IMR-90 (cell line): ENCODE measurements around the gene CDC42BPG. TPM values are rescaled to one million over a fixed set of nuclear protein-coding genes. Genes with fewer than 3 reads are reported as not detected.

ENCODE experiments used
- ATAC-seq: fragments of 200-7000 bp; cut with Tn5 transposase; 2 replicates; pipeline ENCODE4 v1.9.1; 2020; ENCODE audit warnings: low read depth, mild to moderate bottlenecking, moderate library complexity
- BruUV-seq: library from RNA; stranded (reverse); fragments of 400-500 nt; replicated peaks from 2 replicates; lab custom pipeline; 2021; lab: Mats Ljungman, UMichigan
- CTCF ChIA-PET: fragments of 300-600 bp; formaldehyde crosslinking; extraction: SDS; loops from one replicate; lab custom pipeline; 2021; ENCODE audit warnings: antibody characterized with exemption; lab: Yijun Ruan, JAX
- POLR2A ChIA-PET: fragments of 300-600 bp; sonication (Branson Sonifier 250); formaldehyde crosslinking; loops from one replicate; lab custom pipeline; 2022; ENCODE audit warnings: antibody characterized with exemption; ENCODE audit not compliant: unreplicated experiment; lab: Charles Lee
- DNase-seq: peaks from one replicate; pipeline ENCODE4 v3.0.0; 2013
- H2AFZ ChIP-seq: replicated peaks from 2 replicates; pipeline ENCODE3; 2013; ENCODE audit warnings: low read length, mild to moderate bottlenecking; ENCODE audit not compliant: poor library complexity
- H2AK5ac ChIP-seq: 2 replicates; pipeline ENCODE4 v1.6.1; 2013; ENCODE audit warnings: low read depth, low read length, inconsistent platforms
- H2AK9ac ChIP-seq: replicated peaks from 2 replicates; pipeline ENCODE3; 2013; ENCODE audit warnings: mild to moderate bottlenecking, low read depth, low read length, moderate library complexity; ENCODE audit not compliant: poor library complexity
- H2BK120ac ChIP-seq: 2 replicates; pipeline ENCODE4 v1.6.1; 2013; ENCODE audit warnings: low read depth, low read length, inconsistent platforms
- H2BK15ac ChIP-seq: 3 replicates; pipeline ENCODE4 v1.6.1; 2013; ENCODE audit warnings: low read depth, low read length, inconsistent platforms
- H2BK20ac ChIP-seq: 2 replicates; pipeline ENCODE4 v1.6.1; 2013; ENCODE audit warnings: low read depth, mild to moderate bottlenecking, inconsistent platforms, low read length, moderate library complexity
- H2BK5ac ChIP-seq: 2 replicates; pipeline ENCODE4 v1.6.1; 2013; ENCODE audit warnings: mild to moderate bottlenecking, low read depth, low read length, inconsistent platforms; ENCODE audit not compliant: poor library complexity, severe bottlenecking
- H3K14ac ChIP-seq: replicated peaks from 2 replicates; pipeline ENCODE4 v1.6.1; 2013; ENCODE audit warnings: low read depth, low read length, inconsistent platforms
- H3K18ac ChIP-seq: 2 replicates; pipeline ENCODE4 v1.6.1; 2013; ENCODE audit warnings: low read depth, low read length, control low read depth
- H3K23ac ChIP-seq: 2 replicates; pipeline ENCODE4 v1.6.1; 2013; ENCODE audit warnings: low read depth, low read length, inconsistent platforms
- H3K27ac ChIP-seq: 2 replicates; pipeline ENCODE4 v1.5.1; 2013; ENCODE audit warnings: mild to moderate bottlenecking, control low read depth, low read length; ENCODE audit not compliant: insufficient read depth
- H3K27me3 ChIP-seq: 2 replicates; pipeline ENCODE4 v1.6.1; 2013; ENCODE audit warnings: low read length; ENCODE audit not compliant: control insufficient read depth, insufficient read depth
- H3K36me3 ChIP-seq: 2 replicates; pipeline ENCODE4 v1.6.1; 2013; ENCODE audit warnings: low read length, mixed read lengths; ENCODE audit not compliant: control insufficient read depth, insufficient read depth
- H3K4ac ChIP-seq: 2 replicates; pipeline ENCODE4 v1.6.1; 2013; ENCODE audit warnings: low read depth, low read length, inconsistent platforms
- H3K4me1 ChIP-seq: 2 replicates; pipeline ENCODE4 v1.6.1; 2013; ENCODE audit warnings: low read length, mixed read lengths; ENCODE audit not compliant: control insufficient read depth, insufficient read depth
- H3K4me2 ChIP-seq: 2 replicates; pipeline ENCODE4 v1.6.1; 2013; ENCODE audit warnings: low read depth, mild to moderate bottlenecking, control low read depth, low read length, moderate library complexity
- H3K4me3 ChIP-seq: 2 replicates; pipeline ENCODE4 v1.5.1; 2013; ENCODE audit warnings: low read depth, mild to moderate bottlenecking, control low read depth, low read length, moderate library complexity; ENCODE audit not compliant: insufficient read depth
- H3K56ac ChIP-seq: 2 replicates; pipeline ENCODE4 v1.6.1; 2013; ENCODE audit warnings: low read length, inconsistent platforms; ENCODE audit not compliant: insufficient read depth; ENCODE audit errors: extremely low read depth
- H3K79me1 ChIP-seq, 2 experiments: 2 replicates each; pipeline ENCODE4 v1.6.1; 2013; ENCODE audit warnings: low read length in 2 of 2, inconsistent platforms in 1 of 2, low read depth in 1 of 2
- H3K9ac ChIP-seq: 2 replicates; pipeline ENCODE4 v1.6.1; 2013; ENCODE audit warnings: low read depth, low read length, control low read depth
- H3K9me1 ChIP-seq: 2 replicates; pipeline ENCODE4 v1.6.1; 2013; ENCODE audit warnings: low read length, inconsistent platforms; ENCODE audit not compliant: insufficient read depth
- H3K9me3 ChIP-seq: 2 replicates; pipeline ENCODE4 v1.6.1; 2013; ENCODE audit warnings: low read length; ENCODE audit not compliant: control insufficient read depth, insufficient read depth
- H4K20me1 ChIP-seq: 2 replicates; pipeline ENCODE4 v1.6.1; 2013; ENCODE audit warnings: low read length, inconsistent platforms; ENCODE audit not compliant: insufficient read depth
- H4K5ac ChIP-seq: 2 replicates; pipeline ENCODE4 v1.6.1; 2013; ENCODE audit warnings: mild to moderate bottlenecking, low read depth, low read length, control low read depth
- H4K8ac ChIP-seq, 2 experiments: 2 replicates each; pipeline ENCODE4 v1.6.1; 2013; ENCODE audit warnings: low read depth in 2 of 2, low read length in 2 of 2, control low read depth in 1 of 2, inconsistent platforms in 1 of 2
- H4K91ac ChIP-seq: 2 replicates; pipeline ENCODE4 v1.6.1; 2013; ENCODE audit warnings: low read depth, low read length, inconsistent platforms; ENCODE audit not compliant: insufficient read depth
- BHLHE40 ChIP-seq: fragments of 150-350 bp; IDR thresholded peaks from 2 replicates; pipeline ENCODE4 v1.6.1; 2016; ENCODE audit warnings: mild to moderate bottlenecking, low read depth, low read length
- CEBPB ChIP-seq: IDR thresholded peaks from 2 replicates; pipeline ENCODE4 v1.6.1; 2012; ENCODE audit warnings: low read depth, low read length, improper control_type of control experiment
- FOS ChIP-seq: fragments of 150-350 bp; IDR thresholded peaks from 2 replicates; pipeline ENCODE4 v1.6.1; 2016; ENCODE audit warnings: low read depth, low read length
- NFE2L2 ChIP-seq: fragments of 150-350 bp; IDR thresholded peaks from 2 replicates; pipeline ENCODE4 v1.6.1; 2016; ENCODE audit warnings: low read depth, mild to moderate bottlenecking, low read length
- RFX5 ChIP-seq: IDR thresholded peaks from 2 replicates; pipeline ENCODE4 v1.8.0; 2012; ENCODE audit warnings: low read depth, mild to moderate bottlenecking, low read length, moderate library complexity
- SMC3 ChIP-seq: fragments of 150-350 bp; IDR thresholded peaks from 2 replicates; pipeline ENCODE4 v1.6.1; 2016; ENCODE audit warnings: low read depth, mild to moderate bottlenecking, antibody characterized with exemption, low read length, moderate library complexity
- USF2 ChIP-seq: fragments of 150-350 bp; IDR thresholded peaks from 2 replicates; pipeline ENCODE4 v1.6.1; 2017; ENCODE audit warnings: mild to moderate bottlenecking, antibody characterized with exemption, low read length, low read depth
- WGBS, 2 experiments: methylation state at CpG; one replicate each; pipeline versions ENCODE4 v1.1.5 to v1.1.7; 2013; ENCODE audit warnings: missing lambda C conversion rate in 2 of 2; ENCODE audit not compliant: insufficient read length in 1 of 2; ENCODE audit errors: extremely low coverage in 2 of 2; 5-methylcytosine and 5-hydroxymethylcytosine counted together
- dilution Hi-C: fragments of 300-500 bp; cut with HindIII; formaldehyde crosslinking; loops from one replicate; pipeline ENCODE4 v1.14.3; 2018; ENCODE audit warnings: low sequenced_read_pairs; ENCODE audit not compliant: unreplicated experiment
- in situ Hi-C: fragments of 300-500 bp; cut with MboI; formaldehyde crosslinking; loops from 3 replicates; pipeline ENCODE4 v1.14.3; 2019; ENCODE audit warnings: low sequenced_read_pairs, inconsistent platforms, mixed read lengths
- intact Hi-C: fragments of 100-400 bp; cut with micrococcal nuclease; formaldehyde crosslinking; loops from 2 replicates; pipeline ENCODE4 v1.10.0; 2022
- polyA plus RNA-seq, 3 experiments: library from polyadenylated mRNA; depleted of rRNA; stranded (reverse); fragments of >200 nt; gene quantifications; 2 replicates each; pipeline ENCODE4 v1.2.3, GENCODE V29; 2012; ENCODE audit warnings: low replicate concordance in 1 of 3
- total RNA-seq: library from RNA; depleted of rRNA; stranded (reverse); fragments of >200 nt; gene quantifications from 2 replicates; pipeline ENCODE4 v1.2.3, GENCODE V29; 2012
- TF ChIP-seq, protein P1 (sequence below): fragments of 150-350 bp; IDR thresholded peaks from 2 replicates; pipeline ENCODE4 v1.6.1; 2016; ENCODE audit warnings: low read depth, mild to moderate bottlenecking, low read length, moderate library complexity, borderline replicate concordance

The CDC42BPG gene
- total and polyA plus RNA-seq, 2 of the 4 experiments (the other 2 are of a cell fraction) = under 0.01 to 0.12 TPM

DNA sequence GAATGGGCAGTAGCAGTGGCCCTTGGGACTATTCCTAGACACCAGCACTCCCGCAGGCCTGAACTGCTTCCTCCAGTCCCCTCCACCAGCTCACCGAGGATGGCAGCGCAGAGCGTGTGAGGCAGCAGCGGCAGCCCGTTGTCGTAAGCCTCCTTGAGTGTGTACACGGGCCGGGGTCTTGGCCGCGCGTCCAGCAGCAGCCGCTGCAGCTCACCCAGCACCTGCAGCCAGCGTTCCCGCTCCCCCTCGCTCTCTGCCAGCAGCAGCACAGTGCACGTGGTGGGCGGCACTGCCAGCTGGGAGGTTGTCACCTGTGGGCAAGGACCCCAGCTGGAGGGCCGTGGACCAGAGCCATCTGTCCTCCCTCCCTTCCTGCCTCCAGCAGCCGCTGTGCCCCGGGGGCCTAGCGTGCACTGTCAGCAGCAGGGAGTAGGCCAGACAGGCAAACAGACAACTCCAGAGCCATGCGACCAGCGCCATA is 13.0 kb downstream of the CDC42BPG start:
- Histone ChIP-seq H3K18ac (no peak overlapping the region), H3K9ac (no peak overlapping the region), H2BK5ac (no peak overlapping the region), H4K91ac (no peak overlapping the region), H3K27ac (no peak overlapping the region), H2AFZ (no peak overlapping the region), H3K4me3 (no peak overlapping the region), H4K8ac (no peak overlapping the region), H3K79me1 (no peaks in the 10 kb centered on the region), H3K9me3 (no peaks in the 10 kb centered on the region), H4K20me1 (no peaks in the 10 kb centered on the region), H3K9me1 (no peaks in the 10 kb centered on the region), H2BK20ac (no peak overlapping the region), H3K23ac (no peak overlapping the region), H4K5ac (no peak overlapping the region), H3K56ac (no peak overlapping the region), H3K14ac (no peak overlapping the region), H2BK120ac (no peak overlapping the region), H2AK5ac (no peak overlapping the region), H2AK9ac (no peak overlapping the region), H3K4ac (no peak overlapping the region), H3K4me2 (no peak overlapping the region), H3K4me1 (no peaks in the 10 kb centered on the region), H2BK15ac (no peak overlapping the region), H3K36me3 (no peaks in the 10 kb centered on the region), H3K27me3 (peaks cover 16% of the 10 kb centered on the region; the same call in 1 of the 2 replicates)
- ATAC-seq (no peak), DNase-seq (no peak)
- CTCF ChIA-PET = no interaction called here
- POLR2A ChIA-PET = no interaction called here
- no TSS peak for BruUV-seq
- WGBS, 2 experiments = 53% methylated on average over 21 of the region's 24 CpGs; no CpG with 5 or more reads in 1 of the 2 experiments
- no peak for TF ChIP-seq NFE2L2
- no peak for TF ChIP-seq CEBPB
- TF ChIP-seq SMC3 = no peak
- no peak for TF ChIP-seq RFX5
- TF ChIP-seq USF2 = no peak
- TF ChIP-seq BHLHE40 = no peak
- TF ChIP-seq, protein P1, sequence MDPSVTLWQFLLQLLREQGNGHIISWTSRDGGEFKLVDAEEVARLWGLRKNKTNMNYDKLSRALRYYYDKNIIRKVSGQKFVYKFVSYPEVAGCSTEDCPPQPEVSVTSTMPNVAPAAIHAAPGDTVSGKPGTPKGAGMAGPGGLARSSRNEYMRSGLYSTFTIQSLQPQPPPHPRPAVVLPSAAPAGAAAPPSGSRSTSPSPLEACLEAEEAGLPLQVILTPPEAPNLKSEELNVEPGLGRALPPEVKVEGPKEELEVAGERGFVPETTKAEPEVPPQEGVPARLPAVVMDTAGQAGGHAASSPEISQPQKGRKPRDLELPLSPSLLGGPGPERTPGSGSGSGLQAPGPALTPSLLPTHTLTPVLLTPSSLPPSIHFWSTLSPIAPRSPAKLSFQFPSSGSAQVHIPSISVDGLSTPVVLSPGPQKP = no peak
- TF ChIP-seq FOS = no peak
- dilution Hi-C loops (no loop called here), intact Hi-C loops (no loop called here), in situ Hi-C loops (no loop called here)
